ENCODE measurements around the gene GMIP. TPM values are rescaled to one million over a fixed set of nuclear protein-coding genes. Genes with fewer than 3 reads are reported as not detected.

Gene GMIP
- total RNA-seq, 1 experiment from 2014 or later = 12.7 TPM

GRCh38 chr19:19615086-19615485 lies 28.4 kb downstream of the GMIP start:
- Histone ChIP-seq H2BK20ac (ENCODE audit: low read depth, low read length, poor library complexity, severe bottlenecking) (no peak overlapping the region), H3K56ac (ENCODE audit: insufficient read length, low read depth, low read length) (no peak overlapping the region), H4K5ac (ENCODE audit: insufficient read length, low read depth, low read length) (no peak overlapping the region), H3K79me2 (ENCODE audit: insufficient read depth, low read length) (no peaks in the 10 kb centered on the region), H3K4ac (ENCODE audit: low read depth, low read length) (no peak overlapping the region), H2AK5ac (ENCODE audit: insufficient read length, low read length) (no peak overlapping the region), H4K8ac (replicated peaks; ENCODE audit: insufficient read length, low read depth, low read length) (no peak overlapping the region), H3K79me1 (ENCODE audit: insufficient read depth, low read depth, low read length, poor library complexity, severe bottlenecking) (no peaks in the 10 kb centered on the region), H2BK15ac (ENCODE audit: low read depth, low read length) (no peak overlapping the region), H3K27me3 (ENCODE audit: insufficient read depth, low read length) (no peaks in the 10 kb centered on the region; the same call in 1 of the 2 replicates), H2BK12ac (ENCODE audit: insufficient read length, low read depth, low read length) (no peak overlapping the region), H3T11ph (ENCODE audit: low read length) (no peak overlapping the region), H3K14ac (ENCODE audit: insufficient read depth, low read length) (no peak overlapping the region), H3K9ac (ENCODE audit: extremely low read depth, insufficient read length, low read length) (no peak overlapping the region), H3K9me3 (ENCODE audit: control insufficient read depth, low read depth, low read length) (no peaks in the 10 kb centered on the region), H3K4me2 (ENCODE audit: insufficient read depth, insufficient read length, low read length) (no peak overlapping the region), H3K4me1 (ENCODE audit: insufficient read depth, low read length) (no peaks in the 10 kb centered on the region), H3K23me2 (ENCODE audit: insufficient read length, low read depth, low read length, poor library complexity, severe bottlenecking) (peaks cover 8% of the 10 kb centered on the region), H3K23ac (ENCODE audit: insufficient read length, low read depth, low read length) (no peak overlapping the region), H4K20me1 (ENCODE audit: control insufficient read depth, insufficient read depth, insufficient read length) (no peaks in the 10 kb centered on the region), H3K27ac (ENCODE audit: insufficient read length, low read depth, low read length) (no peak overlapping the region), H3K18ac (ENCODE audit: insufficient read length, low read depth, low read length) (no peak overlapping the region), H2BK5ac (ENCODE audit: insufficient read length, low read length) (no peak overlapping the region), H2BK120ac (ENCODE audit: low read depth, low read length, poor library complexity, severe bottlenecking) (no peak overlapping the region), H4K91ac (ENCODE audit: insufficient read length, low read depth, low read length) (no peak overlapping the region), H2AFZ (ENCODE audit: low read length) (no peak overlapping the region)
- Mint-ChIP-seq H3K4me3 (no peak overlapping the region), H3K27me3 (ENCODE audit: low read depth) (peaks cover 25% of the 10 kb centered on the region), H3K27ac (no peak overlapping the region), H3K9me3 (no peaks in the 10 kb centered on the region), H3K36me3 (ENCODE audit: insufficient read depth in 1 of 3, low read depth in 3 of 3) (no peaks in the 10 kb centered on the region), H3K4me1 (peaks cover 12 to 19% of the 10 kb centered on the region in 2 experiments)
- no peak for TF ChIP-seq CTCF (conservative IDR thresholded peaks at IDR 0.05)
- no peak for DNase-seq
- no CpG with 5 or more reads among the region's 3 CpGs for WGBS (ENCODE audit: extremely low coverage, insufficient read length, low lambda C conversion rate)

Measured in H9 (cell line).